IgD-negative memory B cell (primary cell): ENCODE results near the gene RSAD2. TPM values are rescaled to one million over a fixed set of nuclear protein-coding genes. Genes with fewer than 3 reads are reported as not detected.
A peak's percentile ranks its signal among the peaks of the same experiment; 100 is the strongest.
"Not testable (repeated sequence)": the region's sequence is repeated elsewhere in the genome, so short reads cannot be mapped to it uniquely, and the experiment has no call there.

ENCODE experiments used
- H3K27ac Mint-ChIP-seq, 3 donors: one replicate each; pipeline ENCODE4 v1.8.0; 2020 to 2022; ENCODE audit warnings: mild to moderate bottlenecking in 3 of 3, mixed read lengths in 3 of 3, moderate library complexity in 1 of 3
- H3K27me3 Mint-ChIP-seq: one replicate; pipeline ENCODE4 v1.8.0; 2021; ENCODE audit warnings: mixed read lengths
- H3K36me3 Mint-ChIP-seq: one replicate; pipeline ENCODE4 v1.8.0; 2020; ENCODE audit warnings: mild to moderate bottlenecking, mixed read lengths
- H3K4me1 Mint-ChIP-seq, 3 donors: one replicate each; pipeline ENCODE4 v1.8.0; 2020 to 2022; ENCODE audit warnings: mixed read lengths in 3 of 3, mild to moderate bottlenecking in 1 of 3
- H3K4me3 Mint-ChIP-seq, 4 donors: one replicate each; pipeline ENCODE4 v1.8.0; 2020 to 2022; ENCODE audit warnings: mild to moderate bottlenecking in 4 of 4, mixed read lengths in 4 of 4, moderate library complexity in 3 of 4
- H3K9me3 Mint-ChIP-seq, 3 donors: one replicate each; pipeline ENCODE4 v1.8.0; 2020 to 2021; ENCODE audit warnings: mixed read lengths in 3 of 3, mild to moderate bottlenecking in 1 of 3
- polyA plus RNA-seq: library from polyadenylated mRNA; unstranded; fragments of 300-500 nt; fragmentation: Illumina TruSeq; gene quantifications from one replicate; pipeline ENCODE4 v1.2.3, GENCODE V29; 2021

The RSAD2 gene
- polyA plus RNA-seq, 1 donor from 2014 or later: 3.3 TPM

DNA sequence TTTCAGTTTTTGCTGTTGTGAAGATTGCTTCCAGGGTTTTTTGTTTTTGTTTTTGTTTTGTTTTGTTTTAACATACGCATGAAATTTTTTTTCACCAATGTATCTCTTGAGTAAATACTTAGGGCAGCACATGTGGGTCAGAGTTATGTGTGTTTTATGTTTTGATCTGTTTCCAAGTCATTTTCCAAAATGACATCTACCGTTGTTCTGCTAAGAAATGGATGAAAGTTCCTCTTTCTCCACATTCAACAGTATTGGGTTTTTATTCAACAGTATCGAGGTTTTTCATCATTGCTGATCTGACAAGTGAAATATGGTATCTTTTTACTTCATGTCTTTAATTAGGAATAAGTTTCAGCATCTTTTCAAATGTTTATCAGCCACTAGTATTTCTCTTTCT lies 56.3 kb downstream of the RSAD2 start:
- peaks cover 0 to 11% (median 1%) of the 10 kb centered on the region in 3 donors for H3K9me3 Mint-ChIP-seq
- no peak overlapping the region for H3K27ac Mint-ChIP-seq
- peaks cover 8 to 13% (median 11%) of the 10 kb centered on the region in 3 donors for H3K4me1 Mint-ChIP-seq
- H3K4me3 Mint-ChIP-seq: peak overlapping the region in 1 of 4 donors; percentile 83
- no peaks in the 10 kb centered on the region for H3K36me3 Mint-ChIP-seq
- H3K27me3 Mint-ChIP-seq: no peaks in the 10 kb centered on the region

DNA sequence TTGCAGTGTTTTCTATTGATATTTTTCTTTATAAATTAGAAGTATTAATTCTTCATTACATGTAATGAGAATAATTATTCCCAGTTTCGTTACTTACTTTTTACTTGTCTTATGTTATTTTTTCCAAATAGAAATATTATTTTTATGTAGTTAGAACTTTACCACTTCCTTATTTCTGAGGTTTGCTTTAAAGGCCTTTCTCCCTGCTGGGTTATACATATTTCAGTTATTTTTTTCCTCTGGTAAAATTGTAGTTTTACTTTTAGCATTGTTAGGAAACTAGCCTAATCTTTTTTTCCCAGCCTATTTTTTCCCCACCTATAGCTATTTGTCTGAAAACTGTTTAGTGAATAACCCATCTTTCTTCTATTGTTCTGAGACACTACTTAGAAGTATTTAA lies 56.8 kb downstream of the RSAD2 start:
- Mint-ChIP-seq H3K4me3 (no peak overlapping the region), H3K27me3 (no peaks in the 10 kb centered on the region), H3K36me3 (no peaks in the 10 kb centered on the region), H3K4me1 (peaks cover 8 to 16% (median 11%) of the 10 kb centered on the region in 3 donors), H3K9me3 (peaks cover 0 to 11% (median 1%) of the 10 kb centered on the region in 3 donors), H3K27ac (no peak overlapping the region)

DNA sequence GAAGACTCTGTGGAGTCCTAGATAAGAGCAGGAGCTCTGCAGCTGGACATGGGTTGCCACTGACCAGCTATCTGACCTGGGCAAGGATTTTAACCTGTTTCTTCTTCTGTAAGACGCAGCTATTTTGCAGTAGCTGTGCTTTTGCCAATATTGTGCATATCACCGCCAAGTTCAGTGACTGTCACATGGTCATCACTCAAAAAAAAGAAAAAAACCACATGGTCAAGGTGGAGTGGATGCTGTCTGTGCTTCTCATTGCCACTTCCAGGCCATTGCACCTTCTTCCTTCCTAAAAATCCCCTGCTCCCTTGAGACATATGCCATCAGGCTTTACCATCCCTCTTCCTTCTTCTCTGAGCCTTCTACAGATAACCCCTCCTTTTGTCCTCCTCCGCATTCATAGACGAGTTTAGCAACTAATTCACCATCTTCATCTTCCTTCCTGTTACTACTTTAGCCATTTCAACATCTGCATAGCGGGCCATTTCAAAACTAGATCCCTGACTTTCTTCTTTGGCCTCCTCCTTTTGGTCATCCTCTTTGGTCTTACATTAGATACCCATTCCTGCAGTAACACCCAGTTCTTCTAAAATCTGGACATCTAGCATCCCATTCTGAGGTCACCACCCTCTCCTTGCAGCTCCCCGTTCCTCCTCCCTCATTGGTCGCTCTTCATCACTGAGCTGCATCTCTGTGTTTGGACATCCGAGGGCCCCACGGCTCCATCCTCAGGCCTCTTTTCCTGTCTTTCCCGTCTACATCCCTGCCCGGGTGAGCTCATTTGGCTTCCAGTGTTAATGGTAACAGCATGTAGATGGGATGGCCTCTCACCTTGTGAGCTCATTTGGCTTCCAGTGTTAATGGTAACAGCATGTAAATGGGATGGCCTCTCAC lies 57.4 kb downstream of the RSAD2 start:
- Mint-ChIP-seq H3K36me3 (no peaks in the 10 kb centered on the region), H3K27ac (peak overlapping the region in 1 of 3 donors; percentile 7), H3K4me1 (peaks cover 8 to 16% (median 11%) of the 10 kb centered on the region in 3 donors), H3K9me3 (peaks cover 0 to 11% (median 1%) of the 10 kb centered on the region in 3 donors), H3K4me3 (peak overlapping the region in 1 of 4 donors; percentile 81), H3K27me3 (no peaks in the 10 kb centered on the region)

DNA sequence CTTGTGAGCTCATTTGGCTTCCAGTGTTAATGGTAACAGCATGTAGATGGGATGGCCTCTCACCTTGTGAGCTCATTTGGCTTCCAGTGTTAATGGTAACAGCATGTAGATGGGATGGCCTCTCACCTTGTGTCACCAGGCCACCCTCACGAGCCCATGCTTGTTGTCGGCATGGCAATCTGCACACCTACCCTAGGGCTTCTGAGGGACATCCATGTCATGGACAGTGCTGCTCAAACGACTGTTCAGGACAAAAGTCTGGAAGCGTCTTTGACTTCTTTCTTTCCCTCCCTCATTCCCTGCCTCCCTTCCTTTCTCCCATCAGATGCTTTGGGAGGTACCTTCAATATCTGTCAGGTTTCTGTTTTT lies 58.1 kb downstream of the RSAD2 start:
- H3K36me3 Mint-ChIP-seq, H3K27me3 Mint-ChIP-seq, H3K4me3 Mint-ChIP-seq: not testable (repeated sequence)
- peak overlapping the region in 1 of 3 donors; percentile 7 for H3K27ac Mint-ChIP-seq
- peaks cover 8 to 16% (median 11%) of the 10 kb centered on the region in 3 donors for H3K4me1 Mint-ChIP-seq
- peaks cover 0 to 11% (median 1%) of the 10 kb centered on the region in 3 donors for H3K9me3 Mint-ChIP-seq

DNA sequence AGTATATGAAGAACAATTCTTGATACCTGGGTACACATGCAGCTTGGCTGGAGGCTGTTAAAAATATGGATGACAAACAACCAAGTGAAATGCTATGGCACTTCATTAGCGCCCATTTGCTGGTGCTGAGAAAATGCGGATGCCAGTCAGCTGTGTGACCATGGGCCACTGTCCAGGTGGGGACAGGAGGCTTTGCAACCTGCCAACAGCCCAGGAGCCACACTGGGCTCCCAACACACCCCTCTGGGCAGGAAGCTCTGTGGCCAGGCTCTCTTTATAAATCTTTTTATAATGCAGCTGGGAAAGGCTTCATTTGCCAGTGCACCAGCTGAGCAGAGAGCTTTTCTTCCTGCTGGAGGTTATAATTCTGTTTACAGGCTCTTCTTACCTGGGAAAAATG lies 59.6 kb downstream of the RSAD2 start:
- Mint-ChIP-seq H3K4me1 (peaks cover 6 to 16% (median 11%) of the 10 kb centered on the region in 3 donors), H3K9me3 (peaks cover 0 to 9% (median 1%) of the 10 kb centered on the region in 3 donors), H3K27ac (no peak overlapping the region), H3K4me3 (no peak overlapping the region), H3K36me3 (peaks cover 6% of the 10 kb centered on the region), H3K27me3 (peaks cover 1% of the 10 kb centered on the region)

DNA sequence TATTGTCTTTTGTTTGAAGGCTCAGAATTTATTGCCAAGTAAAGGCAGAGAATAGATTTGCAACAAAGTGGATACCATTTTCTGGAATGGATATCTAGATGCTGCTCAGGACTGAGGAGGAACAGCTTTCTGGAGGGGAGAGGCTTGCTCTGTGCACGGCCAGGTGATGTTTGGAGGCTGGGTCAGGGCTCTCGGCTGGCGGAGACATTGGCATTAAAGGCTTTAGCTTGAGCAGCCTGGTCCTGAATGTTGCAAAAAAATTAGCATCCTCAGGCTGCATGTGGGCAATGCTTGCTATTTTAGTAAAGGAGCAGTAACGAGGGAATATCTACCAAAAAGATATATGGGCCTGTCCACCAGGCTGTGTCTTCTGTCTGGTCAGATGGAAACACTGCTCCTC lies 60.0 kb downstream of the RSAD2 start:
- peaks cover 6 to 16% (median 11%) of the 10 kb centered on the region in 3 donors for H3K4me1 Mint-ChIP-seq
- H3K9me3 Mint-ChIP-seq: peaks cover 0 to 5% (median 0%) of the 10 kb centered on the region in 3 donors
- H3K36me3 Mint-ChIP-seq: peaks cover 6% of the 10 kb centered on the region
- H3K4me3 Mint-ChIP-seq: no peak overlapping the region
- H3K27ac Mint-ChIP-seq: no peak overlapping the region
- H3K27me3 Mint-ChIP-seq: peaks cover 1% of the 10 kb centered on the region

DNA sequence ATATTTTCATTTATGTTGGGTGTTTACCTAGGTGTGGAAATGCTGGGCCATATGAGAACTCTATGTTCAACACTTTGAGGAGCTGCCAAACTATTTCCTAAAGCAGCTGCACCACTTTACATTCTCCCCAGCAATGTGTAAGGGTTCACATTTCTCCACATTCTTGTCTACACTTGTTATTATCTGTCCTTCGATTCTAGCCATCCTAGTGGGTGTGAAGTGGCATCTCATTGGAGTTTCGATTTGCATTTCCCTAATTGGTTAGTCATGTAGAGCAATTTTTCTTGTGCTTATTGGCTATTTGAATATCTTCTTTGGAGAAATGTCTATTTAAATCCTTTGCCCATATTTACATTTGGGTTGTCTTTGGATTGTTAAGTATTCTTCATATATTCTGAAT lies 61.5 kb downstream of the RSAD2 start:
- Mint-ChIP-seq H3K27ac (no peak overlapping the region), H3K4me1 (peaks cover 6 to 17% (median 9%) of the 10 kb centered on the region in 3 donors)

DNA sequence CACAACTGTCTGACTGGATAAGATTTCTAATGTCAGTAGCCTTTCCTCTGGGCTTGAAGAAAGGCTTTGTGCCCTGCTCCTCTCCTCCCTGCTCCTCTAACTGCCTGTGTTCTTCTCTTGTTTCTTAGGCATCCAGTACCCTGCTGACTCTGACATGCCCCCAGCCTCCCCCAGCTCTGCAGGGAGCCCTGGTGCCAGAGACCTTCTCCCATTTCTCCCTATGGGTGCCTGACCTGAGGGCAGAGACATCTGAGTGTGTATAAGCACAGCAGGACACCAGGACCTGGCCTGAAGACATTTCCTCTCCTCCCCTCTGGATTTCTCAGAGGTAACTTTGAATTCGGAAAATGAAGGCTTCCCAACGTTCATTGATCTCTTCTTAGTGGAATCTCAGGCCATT lies 63.2 kb downstream of the RSAD2 start:
- Mint-ChIP-seq H3K36me3 (peaks cover 7% of the 10 kb centered on the region), H3K4me3 (no peak overlapping the region), H3K4me1 (peaks cover 11 to 16% (median 14%) of the 10 kb centered on the region in 3 donors), H3K9me3 (no peaks in the 10 kb centered on the region), H3K27me3 (peaks cover 1% of the 10 kb centered on the region), H3K27ac (peak overlapping the region in 1 of 3 donors; percentile 19)

More for the DNA sequence above, 61.5 kb downstream of the RSAD2 start:
- H3K4me3 Mint-ChIP-seq: no peak overlapping the region
- H3K9me3 Mint-ChIP-seq: peaks cover 0 to 5% (median 0%) of the 10 kb centered on the region in 3 donors
- H3K36me3 Mint-ChIP-seq: peaks cover 6% of the 10 kb centered on the region
- peaks cover 1% of the 10 kb centered on the region for H3K27me3 Mint-ChIP-seq

DNA sequence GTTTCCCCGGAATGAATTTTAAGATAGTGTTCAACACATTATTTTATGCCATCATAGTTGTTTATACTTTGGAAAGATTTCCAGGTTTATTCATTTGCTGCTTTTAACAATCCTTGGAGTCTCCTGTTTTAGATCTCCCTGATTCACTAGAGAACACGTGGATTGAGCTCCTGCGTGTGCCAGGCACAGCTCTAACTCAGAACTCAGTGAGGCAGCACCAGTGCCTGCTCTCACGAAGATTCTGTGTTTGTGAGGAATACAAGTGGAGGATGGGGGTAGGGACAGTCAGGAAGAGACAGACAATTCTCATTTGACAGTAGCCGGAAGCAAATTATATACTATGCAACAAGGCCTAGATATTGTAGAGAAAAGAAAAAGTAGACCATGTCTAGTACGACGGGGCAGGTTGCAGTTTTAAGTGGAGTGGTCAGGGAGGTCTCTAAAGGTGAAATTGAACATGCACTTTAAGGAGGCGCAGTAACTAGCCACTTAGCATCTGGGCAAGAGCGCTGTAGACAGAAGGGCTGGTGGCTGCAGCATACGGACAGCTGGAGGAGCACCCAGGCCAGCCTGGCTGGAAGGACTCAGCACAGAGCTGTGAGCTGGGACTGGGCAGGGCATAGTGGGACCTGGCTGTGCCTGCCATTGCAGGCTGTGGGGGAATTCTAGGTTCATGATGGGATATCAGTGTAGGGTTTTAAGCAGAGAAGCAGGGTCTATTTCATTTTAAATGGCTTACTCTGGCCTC lies 63.9 kb downstream of the RSAD2 start:
- Mint-ChIP-seq H3K4me3 (no peak overlapping the region), H3K27ac (no peak overlapping the region), H3K36me3 (peaks cover 7% of the 10 kb centered on the region), H3K4me1 (peaks cover 11 to 16% (median 14%) of the 10 kb centered on the region in 3 donors), H3K9me3 (no peaks in the 10 kb centered on the region), H3K27me3 (peaks cover 1% of the 10 kb centered on the region)

DNA sequence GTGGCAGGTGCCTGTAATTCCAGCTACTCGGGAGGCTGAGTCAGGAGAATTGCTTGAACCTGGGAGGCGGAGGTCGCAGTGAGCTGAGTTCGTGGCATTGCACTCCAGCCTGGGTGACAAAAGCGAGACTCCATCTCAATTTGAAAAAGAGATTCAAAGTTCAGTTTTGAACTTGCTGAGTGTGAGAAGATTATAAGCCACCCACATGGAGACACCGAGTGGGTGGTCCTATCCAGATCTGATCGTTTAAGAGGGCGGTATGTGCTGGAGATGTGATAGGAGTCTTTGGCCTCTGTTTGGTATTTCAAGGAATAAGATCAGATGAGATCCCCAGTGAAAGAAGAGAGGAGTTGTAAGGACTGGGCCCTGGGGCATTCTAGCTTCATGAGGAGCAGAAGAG lies 65.3 kb downstream of the RSAD2 start:
- no peak overlapping the region for H3K27ac Mint-ChIP-seq
- H3K4me3 Mint-ChIP-seq: no peak overlapping the region
- H3K9me3 Mint-ChIP-seq: no peaks in the 10 kb centered on the region
- peaks cover 7% of the 10 kb centered on the region for H3K36me3 Mint-ChIP-seq
- H3K4me1 Mint-ChIP-seq: peaks cover 11 to 16% (median 14%) of the 10 kb centered on the region in 3 donors
- H3K27me3 Mint-ChIP-seq: peaks cover 1% of the 10 kb centered on the region

DNA sequence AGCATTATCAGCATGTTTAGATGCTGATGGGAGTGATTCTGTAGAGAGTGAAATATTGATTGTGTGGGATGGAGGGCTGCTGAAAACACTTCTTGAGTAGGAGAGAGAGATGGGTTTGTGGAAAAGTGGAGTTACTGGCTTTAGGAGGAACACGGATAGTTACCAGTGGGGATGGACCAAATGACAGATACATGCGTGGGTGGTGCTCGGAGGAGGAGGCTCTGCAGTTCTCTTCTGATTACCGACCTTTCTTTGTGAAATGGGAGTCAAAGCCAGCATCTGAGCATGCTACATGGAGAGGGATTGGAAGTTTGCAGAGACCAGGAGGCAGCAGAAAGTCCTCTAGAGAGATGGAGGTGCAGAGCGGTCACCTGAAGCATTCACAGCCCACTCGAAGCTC lies 65.9 kb downstream of the RSAD2 start:
- Mint-ChIP-seq H3K9me3 (no peaks in the 10 kb centered on the region), H3K27me3 (peaks cover 1% of the 10 kb centered on the region), H3K4me3 (peak overlapping the region in 1 of 4 donors; percentile 0), H3K36me3 (peaks cover 7% of the 10 kb centered on the region), H3K4me1 (peaks cover 11 to 16% (median 14%) of the 10 kb centered on the region in 3 donors), H3K27ac (no peak overlapping the region)

DNA sequence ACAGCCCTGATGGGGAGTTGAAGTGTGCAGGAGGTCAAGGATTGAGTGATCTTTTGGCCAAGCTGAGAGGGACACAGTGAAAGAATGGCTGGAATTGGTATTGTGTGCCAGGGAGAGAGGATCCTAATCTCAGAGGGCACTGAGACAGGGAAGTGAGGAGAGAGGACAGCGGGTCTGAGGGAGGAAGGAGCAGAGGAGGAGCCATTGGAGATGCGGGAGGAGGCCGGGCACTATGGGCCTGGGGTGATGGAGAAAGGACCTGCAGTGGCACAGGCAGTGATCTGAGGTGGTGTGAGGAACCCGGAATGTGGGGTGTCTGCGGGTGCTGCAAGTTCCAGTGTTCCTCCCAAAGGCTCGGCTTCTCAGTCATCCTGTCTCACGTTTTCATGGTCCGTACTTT lies 66.4 kb downstream of the RSAD2 start:
- Mint-ChIP-seq H3K27ac (no peak overlapping the region), H3K9me3 (no peaks in the 10 kb centered on the region), H3K4me3 (no peak overlapping the region), H3K4me1 (peaks cover 11 to 16% (median 14%) of the 10 kb centered on the region in 3 donors), H3K36me3 (peaks cover 7% of the 10 kb centered on the region), H3K27me3 (peaks cover 1% of the 10 kb centered on the region)

DNA sequence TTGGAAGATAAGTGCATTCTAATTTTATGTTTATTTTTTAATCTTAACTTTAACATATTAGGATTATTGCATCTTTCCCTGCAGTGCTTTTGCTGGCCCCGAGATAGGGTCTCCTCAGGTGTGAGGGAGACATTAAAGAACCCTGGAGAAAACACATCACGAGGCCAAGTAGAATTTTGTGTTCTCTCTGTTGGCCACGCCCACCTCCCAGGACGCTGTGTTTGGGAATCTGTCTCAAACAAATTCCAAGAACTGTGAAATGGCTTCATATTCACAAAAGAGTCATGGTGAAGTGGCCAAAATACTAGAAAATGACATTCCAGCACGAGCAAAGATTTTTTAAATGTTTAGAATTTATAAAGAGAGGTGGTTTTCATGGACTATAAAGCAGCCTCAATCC lies 67.0 kb downstream of the RSAD2 start:
- H3K4me3 Mint-ChIP-seq: no peak overlapping the region
- peaks cover 1% of the 10 kb centered on the region for H3K27me3 Mint-ChIP-seq
- no peak overlapping the region for H3K27ac Mint-ChIP-seq
- no peaks in the 10 kb centered on the region for H3K9me3 Mint-ChIP-seq
- H3K36me3 Mint-ChIP-seq: peaks cover 7% of the 10 kb centered on the region
- peaks cover 11 to 14% (median 12%) of the 10 kb centered on the region in 3 donors for H3K4me1 Mint-ChIP-seq

DNA sequence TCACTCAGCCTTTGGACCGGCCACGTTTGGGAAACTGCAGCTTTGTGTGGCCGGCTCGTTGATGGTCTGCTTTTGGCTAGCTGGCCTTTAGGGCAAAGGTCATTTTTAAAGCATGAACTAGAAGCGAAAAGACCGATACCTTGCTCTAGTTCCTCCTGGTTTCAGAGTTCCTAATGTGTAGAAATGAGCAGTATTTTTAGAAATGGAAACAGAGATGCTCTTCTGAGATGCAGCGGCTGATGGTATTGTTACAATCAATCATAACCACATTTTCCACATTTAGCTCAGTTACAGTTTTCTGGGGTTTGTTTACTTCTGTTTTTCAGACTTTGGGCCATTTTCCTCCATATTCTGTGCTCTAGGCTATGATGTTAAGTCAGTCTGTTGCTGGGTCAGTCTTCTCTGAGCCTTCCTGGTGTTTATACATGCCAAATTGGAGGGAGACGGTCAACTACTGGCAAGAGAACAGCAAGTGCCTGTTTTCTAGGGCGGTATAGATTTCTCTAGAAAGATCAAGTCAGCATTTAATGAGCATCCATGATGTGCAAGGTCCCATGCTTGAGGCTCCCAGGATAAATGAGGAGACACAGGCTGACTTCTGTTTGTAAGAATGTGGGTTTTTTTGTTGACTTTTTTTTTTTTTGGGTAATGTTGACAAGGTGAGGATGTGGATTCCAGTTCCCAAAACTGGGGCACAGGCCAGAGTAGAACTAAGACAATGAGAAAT lies 67.7 kb downstream of the RSAD2 start:
- peaks cover 11 to 14% (median 12%) of the 10 kb centered on the region in 3 donors for H3K4me1 Mint-ChIP-seq
- peak overlapping the region in 1 of 4 donors; percentile 39 for H3K4me3 Mint-ChIP-seq
- peaks cover 1% of the 10 kb centered on the region for H3K27me3 Mint-ChIP-seq
- H3K27ac Mint-ChIP-seq: no peak overlapping the region
- peaks cover 7% of the 10 kb centered on the region for H3K36me3 Mint-ChIP-seq
- no peaks in the 10 kb centered on the region for H3K9me3 Mint-ChIP-seq
